ENCODE data around the gene LLGL1.

The LLGL1 gene

GRCh38 chr17:18278867-18279266 is 53.4 kb downstream of the LLGL1 start:
- no peak for DNase-seq

DNA sequence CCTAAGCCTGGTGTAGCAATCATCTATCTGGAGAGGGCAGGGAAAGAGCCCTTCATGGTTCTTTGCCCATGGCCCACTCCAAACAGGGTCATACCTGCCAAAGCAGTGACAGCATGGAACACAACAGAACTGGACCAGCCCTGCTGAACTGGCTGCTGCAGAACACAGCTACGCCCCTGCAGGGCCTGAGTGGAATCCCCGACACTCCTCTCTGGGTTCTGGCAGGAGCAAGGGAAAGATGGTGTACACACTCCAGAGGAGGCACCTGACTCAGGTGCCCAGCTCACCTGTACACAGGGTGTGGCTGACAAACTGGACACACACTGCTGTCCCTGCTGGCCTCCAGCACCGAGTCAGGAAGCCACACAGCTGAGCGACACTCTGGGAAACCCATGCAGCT is 54.8 kb downstream of the LLGL1 start:
- no peak for DNase-seq

- no peak for DNase-seq
Measured at GRCh38 chr17:18280766-18281371, 55.4 kb downstream of the LLGL1 start.

- no peak for DNase-seq
Measured at GRCh38 chr17:18281788-18282187, 56.4 kb downstream of the LLGL1 start.

- DNase-seq: no peak
Measured at GRCh38 chr17:18285296-18285695, 59.9 kb downstream of the LLGL1 start.

DNA sequence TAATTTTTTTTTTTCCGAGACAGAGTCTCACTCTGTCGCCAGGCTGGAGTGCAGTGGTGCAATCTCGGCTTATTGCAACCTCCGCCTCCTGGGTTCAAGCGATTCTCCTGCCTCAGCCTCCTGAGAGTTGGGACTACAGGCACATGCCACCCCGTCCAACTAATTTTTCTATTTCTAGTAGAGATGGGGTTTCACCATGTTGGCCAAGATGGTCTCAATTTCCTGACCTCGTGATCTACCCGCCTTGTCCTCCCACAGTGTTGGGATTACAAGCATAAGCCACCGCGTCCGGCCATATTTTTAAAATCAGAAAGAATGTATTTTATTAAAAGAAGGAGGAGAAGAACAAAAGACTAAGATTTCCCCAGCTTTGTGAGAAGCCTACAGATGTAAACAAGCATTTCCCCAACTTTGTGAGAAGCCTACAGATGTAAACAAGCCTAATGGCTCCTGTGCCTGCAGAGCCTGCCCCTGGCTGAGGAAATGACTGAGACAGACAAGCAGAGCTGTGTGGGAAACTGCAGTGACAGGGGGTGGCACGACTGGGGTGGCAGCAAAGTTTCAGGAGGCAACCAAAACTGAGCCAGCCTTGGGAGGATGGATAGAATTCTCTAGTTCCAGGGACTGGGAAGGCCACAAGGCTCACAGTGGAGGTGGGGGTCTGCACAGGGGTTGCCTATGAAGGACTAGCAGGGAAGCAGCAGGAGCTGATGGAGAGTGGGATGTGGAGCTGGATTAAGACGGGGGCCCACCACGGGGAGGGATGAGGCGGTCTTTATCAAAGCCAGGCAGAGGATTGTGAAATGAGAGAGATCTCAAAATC is 66.5 kb downstream of the LLGL1 start:
- DNase-seq: no peak
